Activated naive CD4-positive, alpha-beta T cell treated with anti-CD3 and anti-CD28 coated beads, Interleukin-2, amount 50 U/mL, for 16 hours (primary cell): ENCODE measurements around the gene LPP.
A peak's percentile ranks its signal among the peaks of the same experiment; 100 is the strongest.

Source experiments
- DNase-seq: peaks from one replicate; pipeline ENCODE4 v3.0.0-alpha.2; 2020

The LPP gene

DNA sequence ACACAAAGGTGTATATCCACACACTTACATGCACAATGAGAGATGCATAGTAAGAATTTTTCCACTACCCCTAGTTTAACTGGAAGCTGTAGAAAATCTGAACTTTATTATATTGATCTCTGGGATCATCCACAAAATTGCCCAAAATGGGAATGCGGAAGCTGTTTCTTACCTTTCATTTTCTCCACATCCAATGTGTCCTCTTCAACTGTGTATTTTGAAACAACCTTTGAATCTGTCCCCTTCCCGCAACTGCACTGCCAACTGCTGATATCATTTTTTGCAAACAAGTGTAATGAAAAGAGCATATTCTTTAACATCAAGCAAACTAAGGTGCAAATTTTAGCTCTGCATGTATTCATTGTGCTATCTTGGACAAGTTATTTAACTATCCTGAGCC is 590.2 kb downstream of the LPP start:
- DNase-seq, result no peak

DNA sequence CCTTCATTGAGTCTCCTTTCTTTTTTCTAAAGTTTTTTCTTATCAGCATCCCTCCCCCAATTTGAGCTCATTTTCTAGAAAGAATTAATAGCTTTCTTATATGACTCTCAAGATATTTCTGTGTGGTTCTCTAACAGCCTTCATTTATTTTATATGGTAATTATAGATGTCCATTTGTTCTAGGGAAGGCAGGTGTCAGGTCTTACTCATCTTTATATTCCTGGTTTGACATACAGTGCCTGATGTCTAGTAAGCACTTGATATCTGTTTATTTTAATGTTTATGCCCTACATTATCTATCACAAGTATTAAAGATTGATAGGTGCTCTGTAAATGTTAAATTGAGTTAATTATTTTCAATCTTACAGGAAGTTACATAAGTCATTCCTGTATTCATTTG is 591.1 kb downstream of the LPP start:
- DNase-seq, result no peak

DNA sequence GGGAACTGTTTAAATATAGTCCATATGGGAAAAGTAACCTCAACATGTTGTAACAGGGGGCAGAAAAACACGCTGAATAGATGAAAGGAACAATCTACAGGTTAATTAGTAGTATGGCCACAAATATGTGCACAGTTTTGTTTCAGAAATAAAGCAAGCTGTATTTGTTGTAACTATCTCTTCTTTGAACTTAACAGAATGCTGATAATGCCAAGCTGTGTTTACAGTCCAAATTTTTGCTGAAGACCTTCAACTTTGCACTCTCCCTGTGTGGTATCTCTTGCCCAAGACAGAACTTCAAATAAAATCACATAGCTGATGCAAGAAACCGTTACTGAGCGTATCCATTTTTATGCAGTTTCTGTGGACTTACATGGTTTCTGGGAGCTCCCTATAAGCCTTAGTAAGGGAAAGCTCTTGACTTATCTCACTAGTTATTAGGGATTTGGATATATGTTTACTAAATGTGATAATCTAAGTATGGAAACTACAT is 592.4 kb downstream of the LPP start:
- DNase-seq, result no peak

DNA sequence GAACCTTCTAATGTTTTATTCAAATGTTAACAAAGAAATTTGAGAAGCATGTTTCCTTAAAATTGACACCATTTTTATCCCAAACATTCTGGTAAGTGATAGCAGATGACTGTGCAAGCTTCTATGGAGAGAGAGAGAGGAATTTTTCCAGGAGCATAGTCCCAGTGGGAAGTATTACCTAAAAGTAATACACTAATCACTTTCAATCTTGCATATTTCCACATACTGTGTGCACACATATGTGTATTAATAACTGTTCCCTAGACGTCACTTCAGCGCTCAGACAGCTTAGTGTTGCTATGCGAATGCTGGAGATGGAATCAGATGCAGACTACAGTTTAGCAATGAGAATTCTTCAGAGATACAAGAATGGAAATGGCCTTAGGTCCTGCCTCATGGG is 593.5 kb downstream of the LPP start:
- no peak for DNase-seq

DNA sequence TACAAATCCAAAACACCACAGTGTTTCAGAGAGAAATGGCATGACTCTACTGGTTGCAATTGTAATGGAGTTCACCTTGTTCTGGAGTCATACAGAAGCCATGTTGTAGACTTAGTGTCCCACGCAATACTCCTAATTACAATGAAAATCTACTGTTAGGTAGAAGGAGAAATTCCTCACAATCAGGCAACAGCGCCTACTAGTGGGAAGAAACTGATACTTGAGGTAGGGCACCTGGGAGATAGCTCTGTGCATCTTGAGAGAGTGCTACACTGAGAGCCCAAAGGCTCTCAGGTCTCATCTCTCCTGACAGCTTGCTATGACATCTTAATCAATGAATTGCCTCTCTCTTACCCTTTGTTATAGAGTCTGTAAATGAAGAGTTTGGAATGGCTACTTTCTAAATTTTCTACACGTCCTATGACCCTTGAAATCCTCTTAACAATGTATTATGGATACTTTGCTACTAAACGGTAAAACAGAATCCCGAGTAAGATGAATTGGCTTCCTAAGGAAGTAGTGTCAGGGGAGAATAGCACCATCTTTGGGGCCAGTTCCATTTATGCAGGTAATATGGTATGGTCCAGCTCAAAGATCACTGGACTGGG is 595.2 kb downstream of the LPP start:
- peak; percentile 51 for DNase-seq

DNA sequence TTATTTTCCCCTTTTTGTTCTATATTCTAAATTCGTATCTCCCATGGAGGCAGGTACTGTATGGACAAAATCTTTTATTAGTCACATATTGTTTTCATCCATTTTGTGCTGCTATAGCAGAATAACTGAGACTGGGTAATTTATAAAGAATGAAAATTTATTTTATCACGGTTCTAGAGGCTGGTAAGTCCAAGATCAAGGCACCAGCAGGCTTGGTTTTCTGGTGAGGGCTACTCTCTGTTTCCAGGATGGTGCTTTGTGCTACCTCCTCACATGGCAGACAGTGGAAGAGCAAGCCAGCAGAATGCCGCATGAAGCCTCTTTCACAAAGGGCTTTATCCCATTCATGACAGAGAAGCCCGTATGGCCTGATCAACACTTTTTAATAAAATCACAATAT is 595.9 kb downstream of the LPP start:
- no peak for DNase-seq

DNA sequence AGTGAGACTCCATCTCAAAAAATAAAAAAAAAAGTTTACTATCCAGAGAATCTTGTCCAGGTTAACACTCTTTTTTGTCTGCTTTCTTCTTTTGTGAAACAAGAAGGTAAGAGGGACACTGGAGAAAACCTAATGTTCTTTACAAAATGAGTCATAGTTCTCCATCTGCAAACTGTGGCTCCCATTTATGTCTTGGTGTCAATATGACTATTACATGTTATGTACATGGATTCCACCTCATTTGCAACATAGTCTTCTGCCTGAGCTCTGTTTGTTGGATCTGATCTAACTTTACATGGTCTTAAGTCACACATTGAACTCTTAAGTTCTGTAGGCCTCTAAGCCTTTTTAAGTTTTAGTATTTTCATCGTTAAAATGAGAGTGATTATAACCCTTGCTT is 596.7 kb downstream of the LPP start:
- DNase-seq, result no peak

DNA sequence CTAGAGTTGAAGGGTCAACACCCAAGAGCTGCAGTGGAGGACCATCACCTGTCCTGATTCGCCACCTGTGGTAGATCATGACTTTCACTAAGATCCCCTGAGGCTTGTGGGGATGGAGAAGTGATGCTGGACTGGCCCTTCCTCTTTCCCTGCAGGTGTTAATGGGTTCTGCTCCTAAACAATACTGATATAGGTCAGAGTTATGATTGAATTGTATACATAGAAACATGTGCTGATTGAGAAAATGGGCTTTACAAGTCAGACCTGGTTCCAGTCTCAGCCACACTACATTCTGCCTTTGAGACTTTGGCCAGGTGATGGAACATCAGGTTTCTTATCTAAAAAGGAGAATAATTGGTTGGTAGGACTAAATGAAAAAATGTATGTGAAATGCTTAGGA is 598.9 kb downstream of the LPP start:
- no peak for DNase-seq

DNA sequence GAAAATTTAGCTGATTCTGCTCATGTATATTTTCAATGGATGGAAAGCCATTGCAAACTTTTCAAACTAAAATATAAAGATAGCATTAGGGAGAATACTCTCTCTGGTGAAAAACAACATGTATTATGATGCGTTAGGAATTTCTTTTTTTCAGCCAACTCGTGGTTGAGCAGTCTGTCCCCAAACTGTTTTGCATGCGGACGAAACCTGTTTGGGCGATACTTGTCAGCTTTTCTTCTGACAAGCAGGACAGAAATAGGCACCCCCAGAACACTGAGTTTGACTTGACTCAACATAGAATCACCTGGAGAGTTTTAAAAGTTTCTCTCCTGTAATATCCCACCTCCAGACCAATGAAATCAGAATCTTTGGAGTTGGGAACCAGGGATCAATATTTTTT is 600.3 kb downstream of the LPP start:
- no peak for DNase-seq

DNA sequence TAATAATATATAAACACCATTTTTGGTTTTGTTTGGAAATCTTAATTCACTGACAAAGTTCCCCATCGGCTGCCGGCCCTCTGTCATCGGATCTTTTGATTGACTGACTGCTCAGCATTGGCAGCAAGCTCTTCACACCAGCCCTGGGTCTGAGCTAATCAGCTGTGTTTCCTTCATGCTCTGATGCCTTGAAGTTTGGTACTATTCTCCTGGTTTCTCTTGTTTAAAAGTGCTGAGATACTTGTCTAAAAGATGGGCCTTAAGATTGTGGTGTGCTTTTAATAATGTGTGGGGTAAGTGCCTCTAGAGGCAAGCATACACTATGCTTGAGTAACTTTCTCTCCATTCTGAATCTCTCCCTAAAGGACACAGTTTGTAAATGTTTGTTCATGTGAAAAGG is 602.3 kb downstream of the LPP start:
- no peak for DNase-seq

DNA sequence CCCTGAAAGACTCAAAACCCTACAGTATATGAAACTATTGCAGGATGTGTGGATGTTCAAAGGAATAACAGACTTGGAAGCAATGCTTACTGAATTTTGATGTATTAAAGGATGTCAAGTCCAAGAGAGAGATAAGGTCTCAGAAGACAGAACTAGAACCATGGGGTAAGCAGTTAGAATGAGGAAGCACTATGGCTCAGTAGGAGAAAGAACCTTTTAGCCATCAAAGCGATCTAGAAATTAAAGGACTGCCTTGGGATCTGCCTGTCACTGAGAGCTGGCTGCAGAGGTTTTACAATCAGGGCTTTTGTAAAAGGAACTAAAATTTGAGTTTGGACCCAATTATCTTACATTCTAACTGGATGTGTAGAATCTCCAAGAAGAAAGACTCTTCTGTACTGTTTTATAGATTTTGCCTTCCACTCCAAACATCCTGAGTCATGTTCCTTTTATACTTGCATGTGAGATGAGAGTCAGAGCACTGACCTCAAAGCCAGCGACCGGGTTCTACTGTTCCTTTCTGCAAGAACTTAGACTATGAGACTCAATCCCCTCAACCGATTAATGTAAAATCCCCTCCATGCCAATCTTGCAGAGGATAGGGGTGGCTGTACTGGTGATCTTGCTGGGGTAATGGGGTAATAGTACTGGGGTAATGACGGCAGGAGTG is 605.5 kb downstream of the LPP start:
- no peak for DNase-seq

DNA sequence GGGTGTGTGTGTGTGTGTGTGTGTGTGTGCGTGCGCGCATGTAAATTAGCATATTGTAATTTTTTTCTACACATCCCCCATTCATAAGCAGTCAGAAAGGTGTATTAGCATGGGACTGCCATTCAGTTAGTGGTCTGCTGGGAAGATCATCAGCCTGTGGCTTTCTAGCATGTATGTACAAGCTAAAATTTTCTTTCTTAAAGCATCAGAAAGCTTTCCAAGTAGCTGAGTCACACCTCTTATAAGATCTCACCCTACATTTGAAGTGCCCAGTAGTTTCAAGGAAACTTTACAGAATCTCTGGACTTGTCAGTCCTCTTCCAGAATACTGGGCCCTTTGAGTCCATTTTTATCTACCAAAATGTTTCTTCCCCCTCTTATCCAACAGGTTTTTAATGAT is 606.5 kb downstream of the LPP start:
- no peak for DNase-seq

DNA sequence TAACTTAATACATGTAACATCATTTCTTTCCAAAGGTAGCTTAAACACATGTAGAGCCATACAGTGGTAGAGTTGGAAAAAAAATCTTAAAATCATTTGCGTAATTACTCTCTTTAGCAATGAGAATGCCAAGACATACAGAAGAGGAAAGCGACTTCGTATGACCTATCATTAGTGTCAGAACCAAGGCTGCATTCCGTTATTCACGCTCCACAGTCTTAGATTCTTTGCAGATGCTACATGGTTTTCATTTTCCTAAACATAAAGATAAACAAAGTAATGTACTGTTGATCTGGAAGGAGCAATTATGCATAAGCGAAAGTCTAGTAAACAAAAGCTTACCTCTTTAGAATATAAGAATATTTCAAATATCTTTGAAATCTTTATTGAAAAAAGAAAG is 607.5 kb downstream of the LPP start:
- no peak for DNase-seq

DNA sequence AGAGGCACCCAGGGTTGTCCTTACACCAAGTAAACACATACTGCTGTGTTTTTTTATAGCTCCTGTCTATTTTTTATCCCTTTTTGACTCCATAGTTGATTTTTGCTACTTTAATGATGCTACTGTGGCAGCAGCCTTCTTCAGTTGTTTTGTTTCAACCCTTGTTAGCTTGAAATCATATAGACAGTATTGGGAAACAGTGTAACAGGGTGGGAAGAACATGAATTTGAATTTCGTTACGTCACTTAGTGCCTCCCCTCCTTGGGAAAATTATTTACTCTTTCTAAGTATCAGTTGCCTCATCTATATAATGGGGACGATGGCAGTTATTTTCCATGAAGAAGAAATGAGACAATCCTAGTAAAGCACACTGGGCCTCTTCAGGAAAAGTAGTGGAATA is 608.0 kb downstream of the LPP start:
- no peak for DNase-seq

DNA sequence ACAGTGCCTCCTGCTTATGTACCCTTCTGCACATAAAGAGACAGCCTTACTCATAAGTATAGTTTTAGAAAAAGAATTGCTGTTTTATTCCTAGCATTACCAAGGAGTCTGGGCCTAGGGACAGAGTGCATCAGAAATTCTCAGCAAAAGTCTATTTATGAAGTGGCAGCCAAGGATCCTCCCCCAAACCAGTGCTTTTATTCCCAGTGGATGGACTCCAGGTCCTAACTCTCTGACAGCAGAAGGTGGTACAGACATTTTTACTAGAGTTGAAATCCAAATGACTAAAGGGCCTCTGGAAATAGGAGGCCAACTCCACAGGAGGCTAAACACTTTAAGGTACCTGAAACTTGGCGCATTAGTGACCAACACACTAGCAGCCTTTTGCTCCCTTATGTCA is 610.7 kb downstream of the LPP start:
- no peak for DNase-seq

DNA sequence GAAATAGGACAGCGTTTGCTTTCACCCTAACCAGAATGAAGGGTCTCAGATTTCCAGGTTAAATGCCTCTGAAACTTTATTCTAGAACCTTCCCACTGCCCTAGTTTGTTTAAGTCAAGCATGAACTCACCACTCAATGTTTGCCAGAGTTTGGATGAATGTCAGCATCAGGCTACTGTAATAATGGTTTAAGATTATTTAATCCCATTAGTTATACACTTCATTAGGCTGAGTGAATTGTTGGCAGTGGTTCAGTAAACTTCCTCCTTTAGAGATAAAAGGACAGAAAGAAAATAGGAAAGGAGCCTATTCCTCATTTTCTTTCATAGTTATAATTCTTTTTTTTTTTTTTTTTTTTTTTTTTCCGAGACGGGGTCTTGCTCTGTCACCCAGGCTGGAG is 615.9 kb downstream of the LPP start:
- DNase-seq, result no peak

DNA sequence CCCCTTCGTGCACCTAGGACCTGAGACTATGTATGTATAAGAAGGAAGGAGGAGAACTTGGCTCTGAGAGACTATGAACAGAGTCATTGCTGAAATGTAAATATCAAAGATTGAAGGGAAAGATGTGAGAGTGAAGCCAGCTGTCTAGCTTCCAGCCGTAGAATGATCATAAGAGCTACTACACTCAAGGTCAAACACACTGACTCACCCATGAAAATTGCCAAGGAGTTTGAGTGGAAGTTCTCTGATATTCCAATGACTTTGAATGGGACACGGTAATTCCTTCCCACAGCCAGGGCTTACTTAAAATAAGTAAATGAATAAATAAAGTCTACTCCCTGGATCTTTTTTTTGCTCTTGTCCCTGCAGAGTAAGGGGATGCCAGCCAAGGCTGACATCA is 618.9 kb downstream of the LPP start:
- DNase-seq, result no peak

DNA sequence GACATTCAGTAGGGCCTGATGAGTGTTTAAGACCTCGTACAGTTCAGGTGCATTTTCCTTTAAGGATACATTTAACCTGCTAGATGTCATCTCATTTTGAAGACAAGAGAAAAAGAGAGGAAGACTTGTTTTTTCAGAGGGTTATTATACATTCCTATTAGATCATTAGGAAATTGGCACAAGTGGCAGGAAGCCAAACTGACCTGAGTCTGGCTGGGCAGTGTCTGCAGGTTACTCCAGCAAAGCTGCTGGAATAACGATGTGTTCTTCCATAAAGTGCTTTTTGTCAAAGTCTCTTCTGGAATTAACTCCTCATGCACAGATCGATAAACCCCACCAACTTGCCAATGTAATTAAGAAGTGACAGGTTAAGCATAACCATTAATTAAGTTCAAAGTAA is 621.5 kb downstream of the LPP start:
- no peak for DNase-seq

DNA sequence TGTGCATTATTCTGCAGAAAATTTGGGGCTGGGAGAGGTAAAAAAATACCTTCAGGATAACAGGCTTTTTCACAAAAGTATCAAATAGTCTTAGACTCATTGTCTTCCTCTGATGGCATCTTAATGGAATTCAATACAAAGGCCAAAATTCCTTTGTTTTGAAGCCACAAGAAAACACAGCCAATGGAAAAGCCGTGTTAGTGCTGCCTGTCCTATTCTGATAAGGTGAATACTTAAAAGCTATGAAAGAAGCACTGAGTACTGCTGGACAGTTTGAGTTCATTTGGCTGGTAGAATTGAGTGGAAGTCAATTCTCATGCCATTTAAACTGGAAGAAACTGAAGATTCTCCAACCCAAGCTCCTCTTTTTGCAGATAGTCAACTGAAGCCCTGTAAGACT is 622.5 kb downstream of the LPP start:
- DNase-seq, result no peak

DNA sequence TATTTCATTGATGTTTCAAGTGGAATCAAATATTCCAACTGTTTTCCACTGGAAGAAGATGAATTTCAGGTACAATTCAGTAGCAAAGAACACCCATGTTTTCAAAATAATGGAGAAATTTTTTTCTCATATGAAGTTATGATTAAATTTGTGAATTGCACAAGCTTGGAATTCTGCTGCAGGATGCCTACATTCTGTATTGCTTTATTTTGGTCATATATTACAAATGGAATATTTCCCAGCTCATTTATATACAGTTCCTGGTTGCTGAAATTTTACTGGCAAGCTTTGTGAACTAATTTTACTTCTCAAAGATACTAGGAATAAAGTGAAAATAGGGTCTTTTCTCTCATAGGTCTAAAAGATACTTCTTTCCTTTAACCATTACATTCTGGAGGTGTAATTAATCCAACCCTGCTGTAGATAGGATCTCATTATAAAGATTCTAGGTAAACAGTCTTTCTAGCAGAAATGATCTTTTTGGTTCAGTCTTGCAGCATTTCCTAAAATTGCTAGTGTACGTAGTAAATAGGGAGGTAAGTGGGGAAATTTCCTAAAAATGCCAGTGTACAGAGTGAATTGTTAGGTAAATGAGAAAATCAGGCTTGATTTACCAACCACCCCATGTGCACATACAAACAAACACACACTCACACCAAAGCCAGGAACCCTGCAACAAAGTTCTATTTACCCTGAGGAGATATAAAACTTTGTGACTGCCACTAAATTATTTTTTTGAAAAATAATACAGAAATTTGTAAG is 624.3 kb downstream of the LPP start:
- DNase-seq, result no peak

DNA sequence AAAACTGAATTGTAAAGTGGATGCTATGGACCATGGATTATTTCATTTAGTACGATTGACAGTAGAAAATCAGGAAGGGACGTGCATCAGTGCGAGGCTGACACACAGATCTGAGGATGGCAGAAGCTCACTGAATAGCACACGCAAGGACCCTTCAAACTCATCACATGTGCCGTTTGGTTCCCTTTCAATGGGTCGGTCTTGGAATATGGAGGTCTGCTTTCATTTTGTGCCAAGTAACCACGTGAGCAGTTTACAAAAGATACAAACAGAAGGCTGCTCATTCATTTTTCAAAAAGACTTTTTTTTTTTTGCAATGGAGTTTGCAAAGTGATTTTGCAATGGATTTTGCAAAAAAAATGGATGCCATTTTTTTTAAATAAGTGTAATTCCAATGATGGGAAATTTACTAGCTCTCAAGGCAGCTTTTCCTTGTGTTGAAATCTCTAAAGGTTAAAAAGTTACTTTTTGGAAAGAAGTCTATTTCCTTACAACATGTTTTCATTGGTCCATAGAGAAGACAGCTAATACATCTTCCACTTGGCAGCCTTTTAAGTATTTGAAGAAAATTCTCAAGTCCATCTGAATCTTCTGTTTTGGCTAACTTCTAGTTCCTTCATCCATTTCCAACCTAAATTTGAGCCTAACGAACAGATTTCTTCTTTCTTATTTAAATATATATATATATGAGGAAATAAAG is 625.5 kb downstream of the LPP start:
- DNase-seq, result no peak

DNA sequence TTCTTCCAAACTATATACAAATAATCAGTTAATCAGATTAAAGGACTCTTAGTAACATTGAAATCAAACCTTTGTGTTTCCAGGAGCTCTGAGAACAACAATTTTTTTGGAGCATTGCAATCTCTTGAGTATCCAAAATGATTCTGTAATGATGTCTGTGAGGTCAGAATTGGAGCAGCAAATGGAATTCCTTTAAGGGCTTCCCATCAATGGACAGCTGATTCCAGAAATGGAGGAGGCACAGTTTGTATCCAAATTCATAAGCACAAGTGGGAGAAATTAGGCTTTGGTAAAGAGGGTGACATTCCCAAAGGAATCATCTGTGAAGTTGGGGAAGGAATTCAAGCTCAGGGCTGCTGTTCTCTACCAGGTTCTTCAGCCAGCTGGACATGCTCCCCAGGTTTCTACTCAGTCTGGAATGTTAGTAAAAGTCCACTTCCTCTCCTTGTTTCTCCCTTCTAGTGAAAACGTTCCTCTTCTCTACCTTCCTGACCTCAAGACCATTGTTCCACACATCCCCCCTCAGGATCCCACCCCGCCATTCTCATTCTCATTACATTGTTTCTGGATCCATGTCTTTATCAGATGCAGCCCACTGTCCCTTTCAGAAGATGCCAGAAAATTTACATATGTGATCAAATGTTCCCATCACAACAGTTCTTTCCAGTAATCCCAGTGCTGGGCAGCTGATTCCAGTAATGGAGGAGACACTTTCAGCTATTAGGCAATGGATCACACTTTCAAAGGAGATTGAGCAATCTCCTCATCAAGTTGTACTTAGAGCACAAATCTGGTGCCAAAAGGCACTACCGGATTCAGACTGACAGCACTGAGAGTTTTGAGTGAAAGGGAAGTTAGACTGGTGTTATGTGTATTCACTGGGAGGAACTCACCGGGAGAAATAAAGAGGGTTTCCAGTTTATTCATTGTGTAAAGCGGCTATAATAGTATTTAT is 626.5 kb downstream of the LPP start:
- no peak for DNase-seq
